Tibial nerve (tissue), 4 donors: ENCODE data around the gene HIPK3. TPM values are rescaled to one million over a fixed set of nuclear protein-coding genes. Genes with fewer than 3 reads are reported as not detected.

Experiments
- DNase-seq, 2 donors: peaks; one replicate each; pipeline ENCODE4 v3.0.0-alpha.2; 2019; ENCODE audit warnings: low spot score in 2 of 2
- H3K27ac ChIP-seq, 4 donors: fragments of 200-600 bp; sonication (generic) in 3 of 4; one replicate each; pipeline ENCODE4 v1.5.1; 2017 to 2019; ENCODE audit warnings: mild to moderate bottlenecking in 1 of 4
- H3K27me3 ChIP-seq, 2 donors: fragments of 200-600 bp; sonication (generic) in 1 of 2; one replicate each; pipeline versions ENCODE4 v1.5.1 to v1.6.0; 2017 to 2019
- H3K36me3 ChIP-seq, 3 donors: fragments of 200-600 bp; sonication (generic); one replicate each; pipeline ENCODE4 v1.5.1; 2018 to 2019
- H3K4me1 ChIP-seq, 4 donors: fragments of 200-600 bp; sonication (generic) in 3 of 4; one replicate each; pipeline ENCODE4 v1.5.1; 2017 to 2019
- H3K4me3 ChIP-seq, 4 donors: fragments of 200-600 bp; sonication (generic) in 3 of 4; one replicate each; pipeline ENCODE4 v1.5.1; 2017 to 2019; ENCODE audit warnings: mild to moderate bottlenecking in 1 of 4, moderate library complexity in 1 of 4
- H3K9me3 ChIP-seq, 4 donors: fragments of 200-600 bp; sonication (generic) in 3 of 4; one replicate each; pipeline ENCODE4 v1.5.1; 2017 to 2019
- CTCF ChIP-seq, 5 experiments: fragments of 200-600 bp in 3 of 5; fragments of 450-650 bp in 2 of 5; sonication (generic) in 3 of 5; IDR thresholded peaks; one replicate each; pipeline ENCODE4 v1.5.1; 2016 to 2019; ENCODE audit warnings: antibody characterized with exemption in 5 of 5, mild to moderate bottlenecking in 3 of 5, moderate library complexity in 2 of 5
- EP300 ChIP-seq, 2 donors: sonication (generic); formaldehyde crosslinking; IDR thresholded peaks; one replicate each; pipeline ENCODE4 v1.6.1; 2017; ENCODE audit warnings: antibody characterized with exemption in 2 of 2, mild to moderate bottlenecking in 1 of 2
- POLR2A ChIP-seq, 2 donors: fragments of 450-650 bp; IDR thresholded peaks; one replicate each; pipeline ENCODE4 v1.6.1; 2017; ENCODE audit warnings: antibody characterized with exemption in 2 of 2, mild to moderate bottlenecking in 2 of 2, moderate library complexity in 2 of 2
- WGBS, 2 donors: methylation state at CpG; one replicate each; pipeline ENCODE4 v1.1.5; 2018; 5-methylcytosine and 5-hydroxymethylcytosine counted together
- total RNA-seq, 4 donors: library from RNA; depleted of rRNA; stranded (reverse); fragments of >200 nt; gene quantifications; one replicate each; pipeline ENCODE4 v1.1.0, GENCODE V29; 2016

The HIPK3 gene
- total RNA-seq, 4 donors from 2014 or later, result 212 to 302 (median 246) TPM

- WGBS, 2 donors, result 85 to 87% methylated on average over 9 of the region's 9 CpGs
- DNase-seq, result no peak
- Histone ChIP-seq H3K4me3 (no peak overlapping the region), H3K4me1 (peaks cover 0 to 74% (median 12%) of the 10 kb centered on the region in 4 donors), H3K36me3 (peaks cover 0 to 6% (median 0%) of the 10 kb centered on the region in 3 donors), H3K9me3 (no peaks in the 10 kb centered on the region), H3K27ac (no peak overlapping the region), H3K27me3 (no peaks in the 10 kb centered on the region)
- no peak for TF ChIP-seq CTCF (IDR thresholded peaks at IDR 0.05)
- TF ChIP-seq EP300 (IDR thresholded peaks at IDR 0.05), result no peak
- TF ChIP-seq POLR2A (IDR thresholded peaks at IDR 0.05), result no peak
Observed at GRCh38 chr11:33310720-33311500, 53.7 kb downstream of the HIPK3 start.

- no peak for DNase-seq
- TF ChIP-seq CTCF (IDR thresholded peaks at IDR 0.05), result no peak
- no peak for TF ChIP-seq POLR2A (IDR thresholded peaks at IDR 0.05)
- Histone ChIP-seq H3K9me3 (no peaks in the 10 kb centered on the region), H3K27me3 (no peaks in the 10 kb centered on the region), H3K4me1 (peaks cover 0 to 76% (median 9%) of the 10 kb centered on the region in 4 donors), H3K36me3 (peaks cover 0 to 12% (median 0%) of the 10 kb centered on the region in 3 donors), H3K4me3 (no peak overlapping the region), H3K27ac (no peak overlapping the region)
- 86 to 89% methylated on average over 3 of the region's 3 CpGs for WGBS, 2 donors
Observed at GRCh38 chr11:33311680-33312079, 54.5 kb downstream of the HIPK3 start.

- Histone ChIP-seq H3K9me3 (no peaks in the 10 kb centered on the region), H3K36me3 (peaks cover 0 to 13% (median 0%) of the 10 kb centered on the region in 3 donors), H3K4me1 (peaks cover 0 to 82% (median 12%) of the 10 kb centered on the region in 4 donors), H3K27me3 (no peaks in the 10 kb centered on the region), H3K4me3 (no peak overlapping the region), H3K27ac (no peak overlapping the region)
- WGBS, 2 donors, result 63 to 70% methylated on average over 3 of the region's 3 CpGs
- TF ChIP-seq POLR2A (IDR thresholded peaks at IDR 0.05), result no peak
- TF ChIP-seq EP300 (IDR thresholded peaks at IDR 0.05), result no peak
- no peak for TF ChIP-seq CTCF (IDR thresholded peaks at IDR 0.05)
- DNase-seq, result no peak
Observed at GRCh38 chr11:33315822-33316221, 58.6 kb downstream of the HIPK3 start.

- 50 to 57% methylated on average over 1 of the region's 1 CpG for WGBS, 2 donors
- Histone ChIP-seq H3K4me3 (no peak overlapping the region), H3K4me1 (peaks cover 0 to 84% (median 14%) of the 10 kb centered on the region in 4 donors), H3K27me3 (no peaks in the 10 kb centered on the region), H3K9me3 (no peaks in the 10 kb centered on the region), H3K27ac (no peak overlapping the region), H3K36me3 (peaks cover 0 to 13% (median 0%) of the 10 kb centered on the region in 3 donors)
- no peak for DNase-seq
- no peak for TF ChIP-seq EP300 (IDR thresholded peaks at IDR 0.05)
- no peak for TF ChIP-seq CTCF (IDR thresholded peaks at IDR 0.05)
- TF ChIP-seq POLR2A (IDR thresholded peaks at IDR 0.05), result no peak
Observed at GRCh38 chr11:33317662-33318061, 60.5 kb downstream of the HIPK3 start.

GRCh38 chr11:33320016-33320813 lies 63.0 kb downstream of the HIPK3 start:
- no peak for TF ChIP-seq POLR2A (IDR thresholded peaks at IDR 0.05)
- no peak for TF ChIP-seq EP300 (IDR thresholded peaks at IDR 0.05)
- no peak for TF ChIP-seq CTCF (IDR thresholded peaks at IDR 0.05)
- 36 to 50% methylated on average over 1 of the region's 1 CpG for WGBS, 2 donors
- Histone ChIP-seq H3K4me3 (no peak overlapping the region), H3K27me3 (no peaks in the 10 kb centered on the region), H3K9me3 (no peaks in the 10 kb centered on the region), H3K27ac (no peak overlapping the region), H3K36me3 (peaks cover 0 to 10% (median 0%) of the 10 kb centered on the region in 3 donors), H3K4me1 (peaks cover 0 to 89% (median 18%) of the 10 kb centered on the region in 4 donors)
- no peak for DNase-seq
